ENCODE results near the gene GXYLT1. TPM values are rescaled to one million over a fixed set of nuclear protein-coding genes. Genes with fewer than 3 reads are reported as not detected.

GXYLT1 gene
- total RNA-seq, 1 donor from 2014 or later: 12.3 TPM

GRCh38 chr12:42145197-42145549 lies 499 bp upstream of the GXYLT1 start:
- intact Hi-C loops (cut with DNase I): loop anchor here (5.0 kb wide), 1 partner anchor 442 kb away; the partner anchor contains the start of gene PRICKLE1
- Histone ChIP-seq H3K27ac (peak overlapping the region; percentile 73 to 92), H3K27me3 (no peaks in the 10 kb centered on the region), H3K36me3 (no peaks in the 10 kb centered on the region), H3K4me1 (peaks cover 3 to 8% of the 10 kb centered on the region in 2 donors), H3K4me3 (peak overlapping the region; percentile 87 to 91), H3K9me3 (no peaks in the 10 kb centered on the region)
- DNase-seq (ENCODE audit: low spot score in 2 of 2): no peak
- TF ChIP-seq, protein P1, sequence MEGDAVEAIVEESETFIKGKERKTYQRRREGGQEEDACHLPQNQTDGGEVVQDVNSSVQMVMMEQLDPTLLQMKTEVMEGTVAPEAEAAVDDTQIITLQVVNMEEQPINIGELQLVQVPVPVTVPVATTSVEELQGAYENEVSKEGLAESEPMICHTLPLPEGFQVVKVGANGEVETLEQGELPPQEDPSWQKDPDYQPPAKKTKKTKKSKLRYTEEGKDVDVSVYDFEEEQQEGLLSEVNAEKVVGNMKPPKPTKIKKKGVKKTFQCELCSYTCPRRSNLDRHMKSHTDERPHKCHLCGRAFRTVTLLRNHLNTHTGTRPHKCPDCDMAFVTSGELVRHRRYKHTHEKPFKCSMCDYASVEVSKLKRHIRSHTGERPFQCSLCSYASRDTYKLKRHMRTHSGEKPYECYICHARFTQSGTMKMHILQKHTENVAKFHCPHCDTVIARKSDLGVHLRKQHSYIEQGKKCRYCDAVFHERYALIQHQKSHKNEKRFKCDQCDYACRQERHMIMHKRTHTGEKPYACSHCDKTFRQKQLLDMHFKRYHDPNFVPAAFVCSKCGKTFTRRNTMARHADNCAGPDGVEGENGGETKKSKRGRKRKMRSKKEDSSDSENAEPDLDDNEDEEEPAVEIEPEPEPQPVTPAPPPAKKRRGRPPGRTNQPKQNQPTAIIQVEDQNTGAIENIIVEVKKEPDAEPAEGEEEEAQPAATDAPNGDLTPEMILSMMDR (IDR thresholded peaks at IDR 0.05): no peak

GRCh38 chr12:42144158-42144407 lies 591 bp downstream of the GXYLT1 start:
- Histone ChIP-seq H3K27me3 (no peaks in the 10 kb centered on the region), H3K27ac (peak overlapping the region; percentile 73 to 92), H3K4me1 (peaks cover 3 to 8% of the 10 kb centered on the region in 2 donors), H3K9me3 (no peaks in the 10 kb centered on the region), H3K4me3 (peak overlapping the region; percentile 87 to 91), H3K36me3 (no peaks in the 10 kb centered on the region)
- DNase-seq (ENCODE audit: low spot score in 2 of 2): no peak
- TF ChIP-seq, protein P1 (IDR thresholded peaks at IDR 0.05): no peak
- intact Hi-C loops (cut with DNase I): loop anchor here (1.0 kb wide), 1 partner anchor 14 kb away; no protein-coding TSS in a partner anchor

GRCh38 chr12:42143452-42144157 lies 1.1 kb downstream of the GXYLT1 start:
- Histone ChIP-seq H3K36me3 (no peaks in the 10 kb centered on the region), H3K9me3 (no peaks in the 10 kb centered on the region), H3K27ac (peak overlapping the region; percentile 73 to 92), H3K27me3 (no peaks in the 10 kb centered on the region), H3K4me1 (peaks cover 3 to 8% of the 10 kb centered on the region in 2 donors), H3K4me3 (peak overlapping the region; percentile 87 to 91)
- intact Hi-C loops (cut with DNase I): loop anchor here (1.0 kb wide), 2 partner anchors 13 to 95 kb away; partner anchors contain the start of gene YAF2
- TF ChIP-seq, protein P1 (IDR thresholded peaks at IDR 0.05): no peak
- DNase-seq (ENCODE audit: low spot score in 2 of 2): no peak

DNA sequence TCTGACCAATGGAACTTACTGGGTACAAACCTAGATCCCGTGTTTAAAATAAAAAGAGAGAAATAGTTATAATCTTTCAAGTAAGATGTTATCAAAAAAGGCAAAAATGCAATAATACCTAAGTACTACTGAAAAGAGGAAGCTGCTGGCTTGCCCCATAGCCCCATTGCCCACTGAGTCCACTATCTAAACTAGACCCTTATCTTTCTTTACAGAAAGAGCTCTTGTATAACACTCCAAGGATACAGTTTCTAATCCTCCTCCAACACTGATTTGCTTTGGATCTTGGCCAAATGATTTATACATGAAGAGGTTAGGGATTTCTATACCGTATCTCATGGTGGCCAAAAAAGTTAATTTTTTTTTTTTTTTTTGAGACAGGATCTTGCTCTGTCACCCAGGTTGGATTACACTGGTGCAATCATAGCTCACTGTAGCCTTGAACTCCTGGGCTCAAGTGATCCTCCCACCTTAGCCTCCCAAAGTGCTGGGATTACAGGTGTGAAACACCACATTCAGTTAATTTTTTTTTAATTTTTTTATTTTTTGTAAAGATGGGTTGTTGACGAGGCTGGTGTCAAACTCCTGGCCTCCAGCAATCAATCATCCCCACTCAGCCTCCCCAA lies 2.6 kb downstream of the GXYLT1 start:
- no peak for DNase-seq (ENCODE audit: low spot score in 2 of 2)
- intact Hi-C loops (cut with DNase I): no loop called here
- H3K27ac ChIP-seq: no peak overlapping the region
- no peaks in the 10 kb centered on the region for H3K9me3 ChIP-seq
- no peak overlapping the region for H3K4me3 ChIP-seq
- peaks cover 3 to 8% of the 10 kb centered on the region in 2 donors for H3K4me1 ChIP-seq
- H3K36me3 ChIP-seq: no peaks in the 10 kb centered on the region
- no peaks in the 10 kb centered on the region for H3K27me3 ChIP-seq
- TF ChIP-seq, protein P1 (IDR thresholded peaks at IDR 0.05): no peak

DNA sequence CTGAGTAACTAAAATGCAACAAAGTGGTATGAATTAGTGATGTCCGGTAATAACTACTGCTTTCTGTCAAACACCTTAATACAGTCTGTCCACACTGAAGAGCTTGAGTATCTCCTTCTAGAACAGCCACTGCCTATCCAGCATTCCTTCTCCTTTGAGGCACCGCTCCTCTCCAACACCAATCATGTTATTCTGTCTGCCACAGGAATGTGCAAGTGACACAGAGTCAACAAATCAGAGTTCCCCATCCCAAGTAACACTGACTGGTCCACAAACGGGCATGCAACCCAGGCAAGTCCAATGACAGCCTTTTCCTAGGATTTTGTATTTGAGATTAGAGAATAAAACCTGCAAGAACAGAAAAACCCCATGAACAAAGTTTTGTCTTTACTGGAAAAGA lies 3.8 kb downstream of the GXYLT1 start:
- no peaks in the 10 kb centered on the region for H3K9me3 ChIP-seq
- no peaks in the 10 kb centered on the region for H3K27me3 ChIP-seq
- peaks cover 3 to 8% of the 10 kb centered on the region in 2 donors for H3K4me1 ChIP-seq
- TF ChIP-seq, protein P1 (IDR thresholded peaks at IDR 0.05): no peak
- no peak for DNase-seq (ENCODE audit: low spot score in 2 of 2)
- H3K36me3 ChIP-seq: no peaks in the 10 kb centered on the region
- H3K27ac ChIP-seq: no peak overlapping the region
- intact Hi-C loops (cut with DNase I): no loop called here
- no peak overlapping the region for H3K4me3 ChIP-seq
